ENCODE results near the gene SLC10A4. TPM values are rescaled to one million over a fixed set of nuclear protein-coding genes. Genes with fewer than 3 reads are reported as not detected.
"Not testable (repeated sequence)": the region's sequence is repeated elsewhere in the genome, so short reads cannot be mapped to it uniquely, and the experiment has no call there.

The SLC10A4 gene, protein sequence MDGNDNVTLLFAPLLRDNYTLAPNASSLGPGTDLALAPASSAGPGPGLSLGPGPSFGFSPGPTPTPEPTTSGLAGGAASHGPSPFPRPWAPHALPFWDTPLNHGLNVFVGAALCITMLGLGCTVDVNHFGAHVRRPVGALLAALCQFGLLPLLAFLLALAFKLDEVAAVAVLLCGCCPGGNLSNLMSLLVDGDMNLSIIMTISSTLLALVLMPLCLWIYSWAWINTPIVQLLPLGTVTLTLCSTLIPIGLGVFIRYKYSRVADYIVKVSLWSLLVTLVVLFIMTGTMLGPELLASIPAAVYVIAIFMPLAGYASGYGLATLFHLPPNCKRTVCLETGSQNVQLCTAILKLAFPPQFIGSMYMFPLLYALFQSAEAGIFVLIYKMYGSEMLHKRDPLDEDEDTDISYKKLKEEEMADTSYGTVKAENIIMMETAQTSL
- total RNA-seq (not detected), polyA plus RNA-seq (not detected)

DNA sequence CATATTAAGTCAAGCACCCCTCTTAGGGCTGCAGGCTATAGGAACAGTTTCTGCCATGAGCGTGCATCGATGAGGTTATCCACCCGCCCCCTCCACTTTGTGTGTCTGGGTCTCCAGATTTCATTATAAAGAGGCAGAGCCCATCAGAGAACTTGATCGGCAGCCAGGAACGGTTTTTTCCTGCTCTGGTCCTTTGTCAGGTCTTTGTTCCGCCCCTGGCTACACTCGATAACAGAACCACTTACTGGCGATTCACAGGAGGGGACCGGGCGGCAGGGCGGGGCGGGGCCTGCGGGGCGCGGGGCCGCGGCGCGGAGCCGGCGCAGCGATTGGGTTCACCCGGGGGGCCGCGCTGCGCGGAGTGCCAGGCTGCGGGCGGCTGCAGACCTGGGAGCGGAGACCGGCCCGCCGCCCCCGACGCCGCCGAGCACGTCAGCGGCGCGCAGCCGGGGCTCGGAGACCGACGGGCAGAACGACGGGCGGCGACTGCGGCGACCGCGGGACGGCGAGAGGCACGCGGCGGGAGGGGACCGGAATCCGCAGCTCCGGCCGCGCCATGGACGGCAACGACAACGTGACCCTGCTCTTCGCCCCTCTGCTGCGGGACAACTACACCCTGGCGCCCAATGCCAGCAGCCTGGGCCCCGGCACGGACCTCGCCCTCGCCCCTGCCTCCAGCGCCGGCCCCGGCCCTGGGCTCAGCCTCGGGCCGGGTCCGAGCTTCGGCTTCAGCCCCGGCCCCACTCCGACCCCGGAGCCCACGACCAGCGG lies at the start of gene SLC10A4:
Gene SLC10A4 (plus strand): TSS at position 338 of the 771 bp plus-strand sequence. CDS start 219 bp downstream, at position 557.
- Histone ChIP-seq H3K27ac (ENCODE audit: insufficient read depth, low read length, poor library complexity, severe bottlenecking) (no peak within 1 kb of the TSS), H3K36me3 (ENCODE audit: control insufficient read depth, insufficient read depth, low read length) (no peaks in the 10 kb centered on the region), H3K4me1 (ENCODE audit: control insufficient read depth, insufficient read depth, low read length, poor library complexity, severe bottlenecking) (peaks cover 16% of the 10 kb centered on the region), H3K9me3 (ENCODE audit: control insufficient read depth in 2 of 2, low read length in 2 of 2) (no peaks in the 10 kb centered on the region), H3K4me3 (ENCODE audit: low read depth, low read length) (no peak within 1 kb of the TSS), H3K27me3 (ENCODE audit: control insufficient read depth, insufficient read depth, low read length) (peaks cover 53% of the 10 kb centered on the region)
- Mint-ChIP-seq H3K4me3 (peak within 1 kb of the TSS; percentile 55 to 76 (median 68)), H3K27ac (no peak within 1 kb of the TSS), H3K4me1 (peaks cover 0 to 19% (median 2%) of the 10 kb centered on the region in 4 donors), H3K27me3 (peaks cover 75% of the 10 kb centered on the region), H3K9me3 (peaks cover 0 to 7% (median 0%) of the 10 kb centered on the region in 7 donors), H3K36me3 (no peaks in the 10 kb centered on the region)
- no peak for DNase-seq
- no peak for ATAC-seq (ENCODE audit: low read depth in 2 of 2)

DNA sequence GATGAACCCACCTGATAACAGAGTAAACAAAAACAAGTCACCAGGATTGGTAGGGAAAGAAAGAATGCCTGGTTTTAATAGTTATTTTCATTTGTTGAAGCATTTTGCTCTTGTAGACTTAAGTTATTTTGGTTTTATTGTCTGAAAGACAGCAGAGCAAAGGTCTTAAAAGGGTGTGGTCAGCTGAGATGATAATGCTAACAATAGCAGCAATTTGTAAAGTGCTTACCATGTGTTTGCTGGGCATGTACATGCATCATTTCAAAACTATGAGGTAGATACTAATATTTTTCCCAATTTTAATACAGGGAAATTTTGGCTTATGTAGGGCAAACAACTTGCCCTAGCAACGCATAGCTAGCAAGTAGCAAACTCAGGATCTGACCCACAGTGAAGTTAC lies 46.8 kb upstream of the SLC10A4 start:
- no peak for ATAC-seq (ENCODE audit: low read depth in 2 of 2)
- peaks cover 7 to 12% (median 8%) of the 10 kb centered on the region in 4 donors for H3K4me1 Mint-ChIP-seq
- DNase-seq: no peak
- Histone ChIP-seq H3K27me3 (ENCODE audit: control insufficient read depth, insufficient read depth, low read length) (peaks cover 3% of the 10 kb centered on the region), H3K4me1 (ENCODE audit: control insufficient read depth, insufficient read depth, low read length, poor library complexity, severe bottlenecking) (peaks cover 2% of the 10 kb centered on the region), H3K27ac (ENCODE audit: insufficient read depth, low read length, poor library complexity, severe bottlenecking) (no peak overlapping the region), H3K4me3 (ENCODE audit: low read depth, low read length) (no peak overlapping the region), H3K36me3 (ENCODE audit: control insufficient read depth, insufficient read depth, low read length) (no peaks in the 10 kb centered on the region), H3K9me3 (ENCODE audit: control insufficient read depth in 2 of 2, low read length in 2 of 2) (no peaks in the 10 kb centered on the region)
- H3K27ac Mint-ChIP-seq: no peak overlapping the region
- H3K9me3 Mint-ChIP-seq: peaks cover 0 to 5% (median 0%) of the 10 kb centered on the region in 7 donors
- peaks cover 19% of the 10 kb centered on the region for H3K27me3 Mint-ChIP-seq
- no peaks in the 10 kb centered on the region for H3K36me3 Mint-ChIP-seq
- no peak overlapping the region for H3K4me3 Mint-ChIP-seq

DNA sequence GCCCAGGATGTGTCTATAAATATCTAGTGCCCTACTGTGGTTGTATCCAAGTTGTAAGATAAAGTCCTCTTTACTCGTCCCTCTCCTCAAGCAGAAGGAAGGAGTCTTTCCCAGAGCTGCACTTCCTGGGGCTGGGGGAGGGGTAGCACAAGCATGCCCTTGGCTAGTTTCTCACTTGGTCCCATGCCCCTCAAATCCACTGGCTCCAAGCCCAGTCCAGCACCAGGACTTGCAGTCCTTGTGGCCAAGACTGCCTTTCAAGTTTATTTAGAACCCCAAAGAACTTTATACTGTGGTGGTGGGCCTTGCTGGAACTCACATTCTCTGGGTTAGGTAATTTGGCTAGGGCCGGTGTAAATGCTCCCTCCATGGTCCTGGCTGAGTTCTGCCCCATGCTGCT lies 43.2 kb upstream of the SLC10A4 start:
- H3K4me1 ChIP-seq (ENCODE audit: control insufficient read depth, insufficient read depth, low read length, poor library complexity, severe bottlenecking): no peaks in the 10 kb centered on the region
- Mint-ChIP-seq H3K27me3 (peaks cover 19% of the 10 kb centered on the region), H3K4me1 (no peaks in the 10 kb centered on the region), H3K9me3 (peaks cover 0 to 3% (median 0%) of the 10 kb centered on the region in 7 donors), H3K36me3 (no peaks in the 10 kb centered on the region), H3K27ac (no peak overlapping the region), H3K4me3 (no peak overlapping the region)
- H3K27ac ChIP-seq (ENCODE audit: insufficient read depth, low read length, poor library complexity, severe bottlenecking): no peak overlapping the region
- DNase-seq (no peak), ATAC-seq (ENCODE audit: low read depth in 2 of 2) (no peak)
- H3K9me3 ChIP-seq (ENCODE audit: control insufficient read depth in 2 of 2, low read length in 2 of 2): no peaks in the 10 kb centered on the region
- H3K36me3 ChIP-seq (ENCODE audit: control insufficient read depth, insufficient read depth, low read length): no peaks in the 10 kb centered on the region
- peaks cover 3% of the 10 kb centered on the region for H3K27me3 ChIP-seq (ENCODE audit: control insufficient read depth, insufficient read depth, low read length)
- no peak overlapping the region for H3K4me3 ChIP-seq (ENCODE audit: low read depth, low read length)

DNA sequence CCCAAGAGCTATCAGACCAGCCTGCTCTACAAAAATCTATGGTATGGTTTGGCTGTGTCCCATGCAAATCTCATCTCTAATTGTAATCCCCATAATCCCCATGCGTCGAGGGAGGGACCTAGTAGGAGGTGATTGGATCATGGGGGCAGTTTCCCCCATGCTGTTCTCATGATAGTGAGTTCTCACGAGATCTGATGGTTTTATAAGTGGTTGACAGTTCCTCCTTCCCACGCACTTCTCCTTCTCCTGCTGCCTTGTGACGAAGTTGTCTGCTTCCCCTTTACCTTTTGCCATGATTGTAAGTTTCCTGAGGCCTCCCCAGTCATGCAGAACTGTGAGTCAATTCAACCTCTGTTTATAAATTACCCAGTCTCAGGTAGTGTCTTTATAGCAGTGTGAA lies 42.2 kb upstream of the SLC10A4 start:
- H3K36me3 Mint-ChIP-seq; H3K36me3 ChIP-seq (ENCODE audit: control insufficient read depth, insufficient read depth, low read length); ATAC-seq (ENCODE audit: low read depth in 2 of 2); H3K4me1 Mint-ChIP-seq; H3K9me3 ChIP-seq (ENCODE audit: control insufficient read depth in 2 of 2, low read length in 2 of 2); H3K27ac ChIP-seq (ENCODE audit: insufficient read depth, low read length, poor library complexity, severe bottlenecking); H3K9me3 Mint-ChIP-seq; H3K4me3 ChIP-seq (ENCODE audit: low read depth, low read length); H3K27ac Mint-ChIP-seq; H3K4me3 Mint-ChIP-seq; DNase-seq; H3K27me3 ChIP-seq (ENCODE audit: control insufficient read depth, insufficient read depth, low read length); H3K4me1 ChIP-seq (ENCODE audit: control insufficient read depth, insufficient read depth, low read length, poor library complexity, severe bottlenecking): not testable (repeated sequence)
- peaks cover 19% of the 10 kb centered on the region for H3K27me3 Mint-ChIP-seq

DNA sequence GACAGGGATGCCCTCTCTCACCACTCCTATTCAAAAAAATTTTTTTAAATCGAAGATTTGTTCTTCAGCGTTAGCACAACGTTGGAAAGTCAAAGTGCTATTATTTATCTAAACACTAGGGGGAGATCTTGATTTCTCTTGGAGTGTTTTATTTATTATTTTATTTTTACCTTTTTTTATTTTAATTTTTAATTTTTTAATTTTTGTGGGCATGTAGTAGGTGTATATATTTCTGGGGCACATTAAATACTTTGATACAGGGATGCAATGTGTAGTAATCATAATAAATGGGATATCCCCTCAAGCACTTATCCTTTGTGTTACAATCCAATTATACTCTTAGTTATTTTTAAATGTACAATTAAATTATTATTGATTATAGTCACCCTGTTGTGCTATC lies 37.4 kb upstream of the SLC10A4 start:
- Mint-ChIP-seq H3K4me1 (no peaks in the 10 kb centered on the region), H3K36me3 (no peaks in the 10 kb centered on the region), H3K27me3 (peaks cover under 1% of the 10 kb centered on the region), H3K4me3 (no peak overlapping the region), H3K9me3 (peaks cover 0 to 1% (median 0%) of the 10 kb centered on the region in 7 donors), H3K27ac (no peak overlapping the region)
- Histone ChIP-seq H3K36me3 (ENCODE audit: control insufficient read depth, insufficient read depth, low read length) (no peaks in the 10 kb centered on the region), H3K27ac (ENCODE audit: insufficient read depth, low read length, poor library complexity, severe bottlenecking) (no peak overlapping the region), H3K4me1 (ENCODE audit: control insufficient read depth, insufficient read depth, low read length, poor library complexity, severe bottlenecking) (no peaks in the 10 kb centered on the region), H3K4me3 (ENCODE audit: low read depth, low read length) (no peak overlapping the region), H3K9me3 (ENCODE audit: control insufficient read depth in 2 of 2, low read length in 2 of 2) (no peaks in the 10 kb centered on the region), H3K27me3 (ENCODE audit: control insufficient read depth, insufficient read depth, low read length) (peaks cover 1% of the 10 kb centered on the region)
- ATAC-seq (ENCODE audit: low read depth in 2 of 2) (no peak), DNase-seq (peak in 2 of 3 donors; percentile 24 to 29)

DNA sequence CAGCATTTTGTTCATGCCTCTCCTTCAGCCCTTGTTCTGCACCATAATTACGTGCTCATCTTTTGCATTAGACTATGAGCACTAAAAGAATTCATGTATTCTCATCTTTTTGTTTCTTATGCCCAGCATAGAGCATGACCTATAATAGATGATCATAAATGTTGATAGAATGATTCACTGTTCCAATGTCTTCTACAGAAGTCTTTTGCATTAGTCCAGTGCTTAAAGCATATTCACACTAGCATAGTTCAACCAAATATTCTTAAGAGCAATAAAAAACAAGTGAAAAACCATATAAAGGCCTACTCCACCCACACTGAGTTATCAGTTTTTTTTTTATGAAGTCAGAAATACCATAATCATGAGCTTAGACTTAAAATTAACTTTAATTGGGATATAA lies 36.5 kb upstream of the SLC10A4 start:
- ATAC-seq (ENCODE audit: low read depth in 2 of 2) (no peak), DNase-seq (no peak)
- H3K4me1 ChIP-seq (ENCODE audit: control insufficient read depth, insufficient read depth, low read length, poor library complexity, severe bottlenecking): no peaks in the 10 kb centered on the region
- H3K27me3 ChIP-seq (ENCODE audit: control insufficient read depth, insufficient read depth, low read length): peaks cover 1% of the 10 kb centered on the region
- peaks cover 0 to 1% (median 0%) of the 10 kb centered on the region in 7 donors for H3K9me3 Mint-ChIP-seq
- H3K4me1 Mint-ChIP-seq: no peaks in the 10 kb centered on the region
- H3K9me3 ChIP-seq (ENCODE audit: control insufficient read depth in 2 of 2, low read length in 2 of 2): no peaks in the 10 kb centered on the region
- H3K4me3 Mint-ChIP-seq: no peak overlapping the region
- no peak overlapping the region for H3K4me3 ChIP-seq (ENCODE audit: low read depth, low read length)
- no peak overlapping the region for H3K27ac ChIP-seq (ENCODE audit: insufficient read depth, low read length, poor library complexity, severe bottlenecking)
- no peaks in the 10 kb centered on the region for H3K36me3 Mint-ChIP-seq
- H3K27me3 Mint-ChIP-seq: peaks cover 3% of the 10 kb centered on the region
- H3K36me3 ChIP-seq (ENCODE audit: control insufficient read depth, insufficient read depth, low read length): no peaks in the 10 kb centered on the region
- H3K27ac Mint-ChIP-seq: no peak overlapping the region

DNA sequence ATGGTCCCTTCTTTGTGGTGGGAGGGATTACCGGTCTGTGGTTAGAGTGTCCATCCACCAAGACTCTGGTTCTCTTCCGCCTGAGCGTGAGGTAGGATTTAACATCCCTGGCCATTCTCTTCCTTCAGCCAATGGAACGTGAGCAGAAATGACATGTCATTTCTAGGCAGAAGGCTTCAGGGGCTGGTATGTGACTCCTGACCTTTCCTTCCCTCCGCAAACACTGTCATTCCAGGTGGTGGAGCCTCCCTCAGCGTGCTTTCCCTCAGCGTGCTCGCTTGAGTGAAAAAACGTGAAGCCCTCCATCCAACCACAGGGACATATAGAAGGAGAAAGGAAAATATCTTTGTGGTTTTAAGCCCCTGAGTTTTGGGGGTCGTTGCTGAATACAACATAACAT lies 34.0 kb upstream of the SLC10A4 start:
- no peaks in the 10 kb centered on the region for H3K36me3 Mint-ChIP-seq
- ATAC-seq (ENCODE audit: low read depth in 2 of 2): no peak
- DNase-seq: no peak
- H3K9me3 Mint-ChIP-seq: no peaks in the 10 kb centered on the region
- H3K4me3 Mint-ChIP-seq: no peak overlapping the region
- no peaks in the 10 kb centered on the region for H3K4me1 ChIP-seq (ENCODE audit: control insufficient read depth, insufficient read depth, low read length, poor library complexity, severe bottlenecking)
- H3K27me3 Mint-ChIP-seq: peaks cover 10% of the 10 kb centered on the region
- H3K9me3 ChIP-seq (ENCODE audit: control insufficient read depth in 2 of 2, low read length in 2 of 2): no peaks in the 10 kb centered on the region
- H3K36me3 ChIP-seq (ENCODE audit: control insufficient read depth, insufficient read depth, low read length): no peaks in the 10 kb centered on the region
- H3K27ac ChIP-seq (ENCODE audit: insufficient read depth, low read length, poor library complexity, severe bottlenecking): no peak overlapping the region
- no peaks in the 10 kb centered on the region for H3K4me1 Mint-ChIP-seq
- peak overlapping the region in 1 of 3 donors; percentile 57 for H3K27ac Mint-ChIP-seq
- no peak overlapping the region for H3K4me3 ChIP-seq (ENCODE audit: low read depth, low read length)
- H3K27me3 ChIP-seq (ENCODE audit: control insufficient read depth, insufficient read depth, low read length): peaks cover 1% of the 10 kb centered on the region
